ENCODE results near the gene YWHAB.

DNA sequence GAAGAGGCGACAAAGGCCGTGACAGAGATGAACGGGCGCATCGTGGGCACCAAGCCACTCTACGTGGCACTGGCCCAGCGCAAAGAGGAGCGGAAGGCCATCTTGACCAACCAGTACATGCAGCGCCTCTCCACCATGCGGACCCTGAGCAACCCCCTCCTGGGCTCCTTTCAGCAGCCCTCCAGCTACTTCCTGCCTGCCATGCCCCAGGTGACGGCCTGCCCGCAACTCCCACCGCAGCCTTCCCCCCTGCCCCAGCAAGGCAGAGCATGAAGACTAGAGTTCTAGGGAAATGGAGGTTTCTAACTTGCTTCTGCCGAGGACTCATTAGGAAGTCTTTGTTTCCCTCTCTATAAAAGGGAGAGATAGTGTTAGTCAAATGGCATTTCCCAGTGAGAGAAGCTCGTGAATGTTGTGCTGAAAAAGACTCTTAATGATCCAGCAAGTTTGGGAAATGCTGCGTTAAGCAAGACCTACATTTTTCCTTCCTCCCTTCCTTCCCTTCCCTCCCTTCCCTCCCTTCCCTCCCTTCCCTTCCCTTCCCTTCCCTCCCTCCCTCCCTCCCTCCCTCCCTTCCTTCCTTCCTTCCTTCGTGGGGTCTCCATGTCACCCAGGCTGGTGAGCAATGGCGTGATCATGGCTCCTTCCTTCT lies 45.1 kb downstream of the YWHAB start:
- TF ChIP-seq POLR2A (IDR thresholded peaks at IDR 0.05; ENCODE audit: low read depth, low read length) = no peak
- TF ChIP-seq CTCF (conservative IDR thresholded peaks at IDR 0.05; ENCODE audit: low read depth, low read length) = no peak
- no peak for TF ChIP-seq RCOR1 (IDR thresholded peaks at IDR 0.05; ENCODE audit: insufficient replicate concordance, low read length)
- TF ChIP-seq BHLHE40 (IDR thresholded peaks at IDR 0.05; ENCODE audit: low read depth, low read length) = no peak
- TF ChIP-seq USF2 (IDR thresholded peaks at IDR 0.05; ENCODE audit: low read depth, low read length) = no peak

Measured in IMR-90 (cell line).